Stomach (tissue), 9 donors: ENCODE results near the gene PYGB. TPM values are rescaled to one million over a fixed set of nuclear protein-coding genes. Genes with fewer than 3 reads are reported as not detected.

Source experiments
- DNase-seq, 2 donors: peaks; one replicate each; pipeline versions ENCODE4 v3.0.0 to v3.0.0-alpha.2; 2013 to 2019
- H3K27ac ChIP-seq, 5 donors: fragments of 200-600 bp in 4 of 5; sonication (generic) in 4 of 5; one replicate each; pipeline ENCODE4 v1.5.1; 2013 to 2019; ENCODE audit warnings: mild to moderate bottlenecking in 1 of 5, moderate library complexity in 1 of 5
- H3K27me3 ChIP-seq, 3 donors: fragments of 200-600 bp; sonication (generic); one replicate each; pipeline ENCODE4 v1.5.1; 2017 to 2019; ENCODE audit warnings: mixed run types in 1 of 3
- H3K36me3 ChIP-seq, 4 donors: fragments of 200-600 bp; sonication (generic); 1 replicate in 3 of 4; 2 replicates in 1 of 4; pipeline ENCODE4 v1.5.1; 2016 to 2019
- H3K4me1 ChIP-seq, 4 donors: fragments of 200-600 bp; sonication (generic); one replicate each; pipeline ENCODE4 v1.5.1; 2016 to 2019
- H3K4me3 ChIP-seq, 4 donors: fragments of 200-600 bp; sonication (generic) in 3 of 4; one replicate each; pipeline ENCODE4 v1.5.1; 2016 to 2019; ENCODE audit warnings: mild to moderate bottlenecking in 1 of 4
- H3K9me3 ChIP-seq, 4 donors: fragments of 200-600 bp; sonication (generic); one replicate each; pipeline ENCODE4 v1.5.1; 2016 to 2019
- CTCF ChIP-seq, 7 experiments: fragments of 450-650 bp in 4 of 7; fragments of 200-600 bp in 3 of 7; sonication (generic) in 3 of 7; IDR thresholded peaks; one replicate each; pipeline ENCODE4 v1.5.1; 2016 to 2019; ENCODE audit warnings: antibody characterized with exemption in 7 of 7, control low read depth in 2 of 7, mild to moderate bottlenecking in 1 of 7
- EP300 ChIP-seq: sonication (generic); formaldehyde crosslinking; IDR thresholded peaks from one replicate; pipeline ENCODE4 v1.6.1; 2017; ENCODE audit warnings: antibody characterized with exemption
- POLR2A ChIP-seq, 4 donors: fragments of 450-650 bp; IDR thresholded peaks; one replicate each; pipeline ENCODE4 v1.6.1; 2016; ENCODE audit warnings: antibody characterized with exemption in 4 of 4, control low read depth in 2 of 4, mild to moderate bottlenecking in 1 of 4, moderate library complexity in 1 of 4
- POLR2AphosphoS5 ChIP-seq, 3 donors: sonication (generic); formaldehyde crosslinking; IDR thresholded peaks; one replicate each; pipeline ENCODE4 v1.6.1; 2016; ENCODE audit warnings: antibody characterized with exemption in 3 of 3
- WGBS, 5 donors: extraction: QIAGEN DNeasy Blood & Tissue Kit in 3 of 5; methylation state at CpG; one replicate each; pipeline versions ENCODE4 v1.1.5 to v1.1.7; 2013 to 2018; 5-methylcytosine and 5-hydroxymethylcytosine counted together
- intact Hi-C: fragments of 100-400 bp; cut with DNase I; formaldehyde crosslinking; loops from one replicate; pipeline ENCODE4 v1.15.1; 2023; ENCODE audit warnings: low total_unique reads
- polyA plus RNA-seq, 3 donors: library from polyadenylated mRNA; stranded (reverse); fragments of 200-250 nt; gene quantifications; one replicate each; pipeline ENCODE4 v1.2.3, GENCODE V29; 2013
- total RNA-seq, 5 donors: library from RNA; depleted of rRNA; stranded (reverse); fragments of >200 nt; gene quantifications; one replicate each; pipeline versions ENCODE4 v1.1.0 to v1.2.3, GENCODE V29; 2014 to 2016
- donor health status: healthy with polysubstance abuse.
- donor health status: Bipolar disorder and iron deficiency.
- donor health status: healthy.

The PYGB gene
- total and polyA plus RNA-seq, 8 donors = 23.1 to 116 (median 49.5) TPM

DNA sequence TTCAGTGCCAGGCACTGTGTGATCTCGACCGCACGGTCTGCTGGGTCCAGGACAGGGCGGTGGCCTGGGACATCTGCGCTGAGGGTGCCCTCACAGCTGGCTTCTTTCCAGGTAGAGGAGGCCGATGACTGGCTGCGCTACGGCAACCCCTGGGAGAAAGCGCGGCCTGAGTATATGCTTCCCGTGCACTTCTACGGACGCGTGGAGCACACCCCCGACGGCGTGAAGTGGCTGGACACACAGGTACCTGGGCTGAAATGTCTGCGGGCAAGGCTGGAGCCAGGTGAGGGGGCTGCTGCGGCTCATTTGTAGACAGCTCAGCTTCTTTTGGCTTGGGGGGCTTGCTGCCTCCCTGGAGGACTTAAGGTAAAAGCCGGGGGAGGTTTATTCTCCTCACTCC is 26.6 kb downstream of the PYGB start:
- no peaks in the 10 kb centered on the region for H3K27me3 ChIP-seq
- peak in 1 of 2 donors; percentile 11 for DNase-seq
- H3K36me3 ChIP-seq = peaks cover 60 to 100% (median 99%) of the 10 kb centered on the region in 4 donors
- no peaks in the 10 kb centered on the region for H3K4me1 ChIP-seq
- WGBS, 5 donors = 91 to 97% (median 95%) methylated on average over 20 of the region's 20 CpGs
- no peaks in the 10 kb centered on the region for H3K9me3 ChIP-seq
- no peak for TF ChIP-seq POLR2AphosphoS5 (IDR thresholded peaks at IDR 0.05)
- no peak for TF ChIP-seq CTCF (IDR thresholded peaks at IDR 0.05)
- no peak for TF ChIP-seq POLR2A (IDR thresholded peaks at IDR 0.05)
- TF ChIP-seq EP300 = no peak
- intact Hi-C loops = no loop called here
- no peak overlapping the region for H3K27ac ChIP-seq
- no peak overlapping the region for H3K4me3 ChIP-seq

GRCh38 chr20:25274891-25275812 is 27.3 kb downstream of the PYGB start:
- intact Hi-C loops = no loop called here
- 91 to 96% (median 94%) methylated on average over 30 to 32 of the region's 32 CpGs for WGBS, 5 donors
- no peaks in the 10 kb centered on the region for H3K9me3 ChIP-seq
- peak in 1 of 2 donors; percentile 24 for DNase-seq
- TF ChIP-seq POLR2AphosphoS5 (IDR thresholded peaks at IDR 0.05) = no peak
- TF ChIP-seq POLR2A (IDR thresholded peaks at IDR 0.05) = no peak
- no peak for TF ChIP-seq CTCF (IDR thresholded peaks at IDR 0.05)
- no peak for TF ChIP-seq EP300
- H3K4me3 ChIP-seq = no peak overlapping the region
- no peak overlapping the region for H3K27ac ChIP-seq
- H3K4me1 ChIP-seq = peaks cover 0 to 7% (median under 1%) of the 10 kb centered on the region in 4 donors
- no peaks in the 10 kb centered on the region for H3K27me3 ChIP-seq
- H3K36me3 ChIP-seq = peaks cover 56 to 100% (median 100%) of the 10 kb centered on the region in 4 donors

- TF ChIP-seq POLR2A (IDR thresholded peaks at IDR 0.05) (no peak), EP300 (no peak), CTCF (IDR thresholded peaks at IDR 0.05) (no peak), POLR2AphosphoS5 (IDR thresholded peaks at IDR 0.05) (no peak)
- H3K36me3 ChIP-seq = peaks cover 59 to 100% (median 100%) of the 10 kb centered on the region in 4 donors
- DNase-seq = peak in 1 of 2 donors; percentile 20
- peaks cover 0 to 10% (median 3%) of the 10 kb centered on the region in 4 donors for H3K4me1 ChIP-seq
- H3K4me3 ChIP-seq = no peak overlapping the region
- intact Hi-C loops = no loop called here
- H3K9me3 ChIP-seq = no peaks in the 10 kb centered on the region
- WGBS, 5 donors = 93 to 96% (median 96%) methylated on average over 16 to 20 of the region's 20 CpGs
- H3K27me3 ChIP-seq = no peaks in the 10 kb centered on the region
- no peak overlapping the region for H3K27ac ChIP-seq
Observed at GRCh38 chr20:25275813-25276532, 28.1 kb downstream of the PYGB start.

DNA sequence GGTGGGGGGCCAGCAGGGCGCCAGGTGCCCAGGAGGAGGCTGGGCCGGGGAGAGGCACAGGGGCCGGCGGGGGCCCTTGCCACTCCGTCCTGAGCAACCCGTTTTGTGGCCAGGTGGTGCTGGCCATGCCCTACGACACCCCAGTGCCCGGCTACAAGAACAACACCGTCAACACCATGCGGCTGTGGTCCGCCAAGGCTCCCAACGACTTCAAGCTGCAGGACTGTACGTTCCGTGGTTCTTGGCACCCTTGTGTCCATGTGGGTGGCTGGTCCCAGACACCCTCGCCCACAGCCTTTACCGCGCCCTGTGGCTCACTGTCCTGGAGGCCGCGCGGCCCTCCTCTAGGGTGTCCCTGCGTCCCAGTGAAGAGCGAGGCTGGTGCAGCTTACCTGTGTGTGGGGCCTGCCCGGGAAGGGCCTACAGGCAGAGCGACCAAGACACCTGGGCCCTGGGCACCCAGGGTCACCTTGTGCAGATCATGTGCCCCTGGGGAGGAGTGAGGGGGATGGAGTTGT is 28.7 kb downstream of the PYGB start:
- no peak for TF ChIP-seq EP300
- TF ChIP-seq POLR2AphosphoS5 (IDR thresholded peaks at IDR 0.05) = no peak
- TF ChIP-seq CTCF (IDR thresholded peaks at IDR 0.05) = no peak
- no peak for TF ChIP-seq POLR2A (IDR thresholded peaks at IDR 0.05)
- no peaks in the 10 kb centered on the region for H3K27me3 ChIP-seq
- no peak overlapping the region for H3K27ac ChIP-seq
- intact Hi-C loops = no loop called here
- WGBS, 5 donors = 85 to 96% (median 91%) methylated on average over 9 to 24 of the region's 24 CpGs
- DNase-seq = peak in 1 of 2 donors; percentile 20
- peaks cover 0 to 10% (median 3%) of the 10 kb centered on the region in 4 donors for H3K4me1 ChIP-seq
- peaks cover 59 to 100% (median 100%) of the 10 kb centered on the region in 4 donors for H3K36me3 ChIP-seq
- no peak overlapping the region for H3K4me3 ChIP-seq
- no peaks in the 10 kb centered on the region for H3K9me3 ChIP-seq
